HG03469 (cell line): ENCODE measurements around the gene ARHGEF18.
"Not testable (repeated sequence)": the region's sequence is repeated elsewhere in the genome, so short reads cannot be mapped to it uniquely, and the experiment has no call there.

Source experiments
- ATAC-seq: cut with Tn5 transposase; IDR thresholded peaks from one replicate; pipeline ENCODE4 v1.9.1; 2021; ENCODE audit warnings: mild to moderate bottlenecking, moderate library complexity, moderate number of reproducible peaks; ENCODE audit not compliant: unreplicated experiment

The ARHGEF18 gene

GRCh38 chr19:7348587-7349230 lies at the start of gene ARHGEF18:
Gene ARHGEF18, plus strand, starts transcription at chr19:7348937. Its CDS starts 13,954 bp downstream, at chr19:7362891.
- no peak for ATAC-seq

- ATAC-seq = no peak
Measured at GRCh38 chr19:7301525-7301924, 47.2 kb upstream of the ARHGEF18 start.

GRCh38 chr19:7303470-7303869 lies 45.3 kb upstream of the ARHGEF18 start:
- ATAC-seq = no peak

- ATAC-seq = no peak
Measured at GRCh38 chr19:7304200-7304599, 44.5 kb upstream of the ARHGEF18 start.

- no peak for ATAC-seq
Measured at GRCh38 chr19:7307590-7308218, 41.0 kb upstream of the ARHGEF18 start.

GRCh38 chr19:7308327-7308726 lies 40.4 kb upstream of the ARHGEF18 start:
- ATAC-seq = not testable (repeated sequence)

GRCh38 chr19:7311911-7312310 lies 36.8 kb upstream of the ARHGEF18 start:
- ATAC-seq = no peak

- no peak for ATAC-seq
Measured at GRCh38 chr19:7312816-7313215, 35.9 kb upstream of the ARHGEF18 start.

GRCh38 chr19:7318176-7318575 lies 30.6 kb upstream of the ARHGEF18 start:
- ATAC-seq = no peak

- ATAC-seq = no peak
Measured at GRCh38 chr19:7326105-7326877, 22.4 kb upstream of the ARHGEF18 start.

- ATAC-seq = no peak
Measured at GRCh38 chr19:7327802-7328201, 20.9 kb upstream of the ARHGEF18 start.

- ATAC-seq = no peak
Measured at GRCh38 chr19:7328647-7329046, 20.1 kb upstream of the ARHGEF18 start.

GRCh38 chr19:7331446-7331845 lies 17.3 kb upstream of the ARHGEF18 start:
- ATAC-seq = no peak

GRCh38 chr19:7333198-7334118 lies 15.3 kb upstream of the ARHGEF18 start:
- no peak for ATAC-seq

GRCh38 chr19:7336321-7336973 lies 12.3 kb upstream of the ARHGEF18 start:
- ATAC-seq = no peak

GRCh38 chr19:7337380-7338194 lies 11.2 kb upstream of the ARHGEF18 start:
- ATAC-seq = peak; percentile 48

GRCh38 chr19:7340959-7341837 lies 7.5 kb upstream of the ARHGEF18 start:
- no peak for ATAC-seq

- no peak for ATAC-seq
Measured at GRCh38 chr19:7342143-7342542, 6.6 kb upstream of the ARHGEF18 start.
